T-helper 1 cell treated with Interleukin-12 subunit alpha and Interleukin-12 subunit beta and Interleukin-4 antibody, amounts not matched to agents 30 μg/mL and 1 μg/mL, for 36 hours (primary cell): ENCODE data around the gene PTPRK.
"Not testable (repeated sequence)": the region's sequence is repeated elsewhere in the genome, so short reads cannot be mapped to it uniquely, and the experiment has no call there.

ENCODE experiments used
- H3K27ac Mint-ChIP-seq: one replicate; pipeline ENCODE4 v1.8.0; 2021; ENCODE audit warnings: mild to moderate bottlenecking, mixed read lengths
- H3K27me3 Mint-ChIP-seq: one replicate; pipeline ENCODE4 v1.8.0; 2021; ENCODE audit warnings: low read depth, mixed read lengths
- H3K36me3 Mint-ChIP-seq: one replicate; pipeline ENCODE4 v1.8.0; 2021; ENCODE audit warnings: low read depth, mixed read lengths
- H3K4me1 Mint-ChIP-seq: one replicate; pipeline ENCODE4 v1.8.0; 2021; ENCODE audit warnings: low read depth, mixed read lengths
- H3K4me3 Mint-ChIP-seq: one replicate; pipeline ENCODE4 v1.8.0; 2021; ENCODE audit warnings: mild to moderate bottlenecking, moderate library complexity, mixed read lengths
- H3K9me3 Mint-ChIP-seq: one replicate; pipeline ENCODE4 v1.8.0; 2021; ENCODE audit warnings: mixed read lengths

PTPRK gene

GRCh38 chr6:128487746-128488145 lies 32.7 kb downstream of the PTPRK start:
- no peaks in the 10 kb centered on the region for H3K9me3 Mint-ChIP-seq
- H3K27me3 Mint-ChIP-seq = peaks cover 7% of the 10 kb centered on the region
- no peaks in the 10 kb centered on the region for H3K36me3 Mint-ChIP-seq
- H3K4me1 Mint-ChIP-seq = peaks cover 6% of the 10 kb centered on the region
- H3K27ac Mint-ChIP-seq = no peak overlapping the region
- H3K4me3 Mint-ChIP-seq = no peak overlapping the region

- no peaks in the 10 kb centered on the region for H3K36me3 Mint-ChIP-seq
Measured at GRCh38 chr6:128487055-128487454, 33.3 kb downstream of the PTPRK start.

GRCh38 chr6:128486580-128486979 lies 33.8 kb downstream of the PTPRK start:
- H3K4me1 Mint-ChIP-seq, H3K27me3 Mint-ChIP-seq, H3K27ac Mint-ChIP-seq, H3K36me3 Mint-ChIP-seq, H3K9me3 Mint-ChIP-seq, H3K4me3 Mint-ChIP-seq: not testable (repeated sequence)

More at GRCh38 chr6:128487055-128487454, 33.3 kb downstream of the PTPRK start:
- peaks cover 4% of the 10 kb centered on the region for H3K4me1 Mint-ChIP-seq
- no peak overlapping the region for H3K27ac Mint-ChIP-seq
- H3K27me3 Mint-ChIP-seq = peaks cover 5% of the 10 kb centered on the region
- H3K9me3 Mint-ChIP-seq = no peaks in the 10 kb centered on the region
- no peak overlapping the region for H3K4me3 Mint-ChIP-seq

DNA sequence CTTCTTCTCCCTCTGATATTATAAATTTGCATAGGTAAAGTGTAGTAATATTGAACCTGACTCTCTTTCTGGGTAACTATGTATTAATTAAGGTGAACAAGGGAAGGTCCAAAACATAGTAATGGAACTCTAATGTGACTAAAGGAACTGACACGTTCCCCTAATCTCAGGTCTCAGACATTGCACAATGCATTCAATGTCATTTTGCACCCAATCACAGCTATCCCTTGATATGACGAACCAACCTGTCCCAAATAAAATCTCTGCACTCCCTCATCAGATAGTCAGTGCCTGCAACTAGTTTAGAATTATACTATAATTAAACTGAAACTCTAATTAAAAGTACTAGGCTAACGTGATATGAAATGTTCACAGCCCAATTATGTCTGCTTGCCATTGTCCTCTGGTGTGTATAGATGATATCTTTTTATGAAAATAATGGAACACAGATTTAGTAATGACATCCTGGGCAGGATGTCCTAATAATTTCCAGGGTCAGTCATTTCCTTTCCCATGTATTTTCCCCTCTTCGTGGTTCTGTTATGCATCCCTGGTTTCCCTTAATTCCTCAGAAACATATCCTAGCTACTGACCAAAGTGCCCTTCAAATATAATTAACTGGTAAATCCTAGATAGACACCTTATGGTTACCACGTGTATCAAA lies 36.8 kb downstream of the PTPRK start:
- Mint-ChIP-seq H3K27me3 (no peaks in the 10 kb centered on the region), H3K4me3 (no peak overlapping the region), H3K9me3 (no peaks in the 10 kb centered on the region), H3K36me3 (no peaks in the 10 kb centered on the region), H3K27ac (no peak overlapping the region), H3K4me1 (peaks cover 2% of the 10 kb centered on the region)

DNA sequence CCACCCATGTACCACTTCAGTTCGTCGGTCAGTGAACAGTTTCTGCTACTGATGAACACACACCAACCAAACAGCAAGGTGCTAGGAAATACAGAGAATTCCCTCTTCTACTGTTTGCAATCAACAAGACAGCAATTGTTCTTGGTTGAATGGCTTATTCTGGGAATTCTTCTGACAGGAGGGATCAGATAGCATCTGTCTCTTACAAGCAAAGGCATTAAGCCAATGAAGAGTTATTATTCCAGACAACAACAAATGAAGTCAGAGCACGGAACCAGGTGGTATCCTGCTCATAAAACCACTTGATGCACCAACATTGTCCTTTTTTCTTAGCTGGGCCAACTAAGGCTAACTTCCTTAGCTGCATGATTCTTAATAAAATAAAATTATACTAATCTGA lies 37.8 kb downstream of the PTPRK start:
- no peak overlapping the region for H3K4me3 Mint-ChIP-seq
- no peaks in the 10 kb centered on the region for H3K9me3 Mint-ChIP-seq
- peaks cover 7% of the 10 kb centered on the region for H3K4me1 Mint-ChIP-seq
- peaks cover 2% of the 10 kb centered on the region for H3K36me3 Mint-ChIP-seq
- no peaks in the 10 kb centered on the region for H3K27me3 Mint-ChIP-seq
- H3K27ac Mint-ChIP-seq = no peak overlapping the region

- no peak overlapping the region for H3K27ac Mint-ChIP-seq
Measured at GRCh38 chr6:128479991-128480390, 40.4 kb downstream of the PTPRK start.

GRCh38 chr6:128479048-128479666 lies 41.2 kb downstream of the PTPRK start:
- Mint-ChIP-seq H3K4me3 (peak overlapping the region; percentile 15), H3K27me3 (no peaks in the 10 kb centered on the region), H3K27ac (no peak overlapping the region), H3K36me3 (peaks cover 2% of the 10 kb centered on the region), H3K4me1 (peaks cover 7% of the 10 kb centered on the region), H3K9me3 (no peaks in the 10 kb centered on the region)

More at GRCh38 chr6:128479991-128480390, 40.4 kb downstream of the PTPRK start:
- H3K27me3 Mint-ChIP-seq = no peaks in the 10 kb centered on the region
- peaks cover 2% of the 10 kb centered on the region for H3K36me3 Mint-ChIP-seq
- H3K4me3 Mint-ChIP-seq = no peak overlapping the region
- H3K4me1 Mint-ChIP-seq = peaks cover 7% of the 10 kb centered on the region
- no peaks in the 10 kb centered on the region for H3K9me3 Mint-ChIP-seq

- Mint-ChIP-seq H3K27ac (peak overlapping the region; percentile 34), H3K4me1 (peaks cover 7% of the 10 kb centered on the region), H3K9me3 (no peaks in the 10 kb centered on the region), H3K4me3 (peak overlapping the region; percentile 41), H3K36me3 (peaks cover 2% of the 10 kb centered on the region), H3K27me3 (no peaks in the 10 kb centered on the region)
Measured at GRCh38 chr6:128478230-128479047, 42.0 kb downstream of the PTPRK start.

GRCh38 chr6:128474933-128475332 lies 45.5 kb downstream of the PTPRK start:
- Mint-ChIP-seq H3K27ac (no peak overlapping the region), H3K9me3 (no peaks in the 10 kb centered on the region), H3K4me1 (peaks cover 7% of the 10 kb centered on the region), H3K27me3 (no peaks in the 10 kb centered on the region), H3K4me3 (no peak overlapping the region), H3K36me3 (peaks cover 2% of the 10 kb centered on the region)

DNA sequence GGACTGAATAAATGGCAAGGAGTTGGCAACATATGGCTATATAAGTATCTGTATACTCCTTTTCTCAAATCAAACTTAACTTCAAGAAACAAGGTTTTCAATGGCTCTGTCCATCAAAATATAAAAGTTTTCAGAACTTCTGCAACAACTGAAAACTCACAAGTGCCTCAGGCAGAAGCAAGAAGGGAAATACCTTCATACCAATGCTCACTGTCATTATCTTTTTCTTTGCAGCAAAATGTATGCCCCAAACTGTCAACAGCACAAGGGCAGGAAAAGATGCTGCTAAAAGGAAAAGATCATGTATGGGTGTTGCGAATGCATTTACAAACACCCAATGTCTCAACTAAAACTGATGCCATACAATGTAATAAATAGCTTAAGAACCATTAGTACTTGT lies 45.9 kb downstream of the PTPRK start:
- peaks cover 7% of the 10 kb centered on the region for H3K4me1 Mint-ChIP-seq
- H3K27ac Mint-ChIP-seq = no peak overlapping the region
- peaks cover 2% of the 10 kb centered on the region for H3K36me3 Mint-ChIP-seq
- H3K9me3 Mint-ChIP-seq = no peaks in the 10 kb centered on the region
- no peak overlapping the region for H3K4me3 Mint-ChIP-seq
- no peaks in the 10 kb centered on the region for H3K27me3 Mint-ChIP-seq

DNA sequence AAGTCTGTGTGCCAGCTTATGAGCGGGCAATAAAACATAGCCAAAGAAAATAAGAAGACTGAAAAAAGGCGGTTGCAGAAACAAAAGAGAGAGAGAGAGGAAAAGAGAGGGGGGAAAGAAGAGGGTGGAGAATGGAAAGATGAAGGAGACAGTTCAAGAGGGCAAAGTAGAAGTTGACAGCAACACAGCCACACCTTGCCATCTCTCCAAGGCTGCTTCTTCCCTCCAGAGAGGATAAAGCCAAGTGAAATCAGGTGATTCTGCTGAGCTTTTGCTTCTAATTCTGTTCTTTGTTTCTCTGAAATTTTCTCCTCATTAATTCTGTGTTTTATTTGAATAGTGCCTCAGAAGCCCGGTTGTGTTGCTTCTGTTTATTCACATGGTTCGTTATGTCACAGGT lies 48.5 kb downstream of the PTPRK start:
- no peak overlapping the region for H3K27ac Mint-ChIP-seq
- no peaks in the 10 kb centered on the region for H3K9me3 Mint-ChIP-seq
- no peaks in the 10 kb centered on the region for H3K27me3 Mint-ChIP-seq
- H3K4me1 Mint-ChIP-seq = no peaks in the 10 kb centered on the region
- H3K36me3 Mint-ChIP-seq = no peaks in the 10 kb centered on the region
- H3K4me3 Mint-ChIP-seq = no peak overlapping the region

DNA sequence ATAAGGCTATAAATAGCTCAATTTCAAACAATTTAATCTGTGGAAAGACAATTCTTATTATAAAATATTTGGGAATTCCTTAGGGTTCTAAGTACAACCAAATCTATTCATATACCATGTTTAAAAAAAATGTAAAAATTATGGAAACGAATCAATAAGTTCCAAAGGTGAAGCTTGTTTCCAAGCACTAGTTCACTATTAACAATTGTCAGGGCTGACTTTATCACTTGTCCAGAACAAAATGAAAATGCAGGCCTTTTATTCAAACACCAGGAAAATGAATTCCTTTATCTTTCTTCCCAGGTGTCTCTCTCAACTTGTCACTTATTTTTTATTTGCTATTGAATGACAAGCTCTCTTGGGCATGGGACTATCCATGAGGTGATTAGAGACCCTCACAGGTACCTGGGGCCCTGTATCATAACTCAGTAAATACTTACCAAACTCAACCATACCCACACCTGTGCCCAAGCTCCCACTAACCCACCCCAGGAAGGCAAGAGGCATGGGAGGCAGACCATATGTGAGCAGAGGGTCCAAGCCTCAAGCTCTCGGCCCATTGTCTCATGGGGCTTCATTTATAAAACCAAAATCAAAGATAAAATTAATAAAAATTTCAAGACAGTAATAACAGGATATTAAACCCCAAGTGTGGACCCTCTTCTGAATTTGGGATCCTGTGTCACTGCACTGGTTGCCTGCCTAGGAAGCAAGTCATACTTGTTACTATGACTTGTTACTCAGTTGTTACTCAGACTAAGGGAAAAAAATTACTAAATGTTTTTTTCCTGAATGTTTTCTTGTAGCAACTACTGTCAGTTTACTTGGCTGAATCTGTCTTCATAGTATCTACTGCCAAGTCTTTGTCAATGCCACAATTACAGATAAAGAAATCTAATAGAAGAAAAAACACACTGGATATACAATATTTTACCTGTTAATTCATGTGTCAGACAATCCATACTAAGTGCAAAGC lies 54.7 kb downstream of the PTPRK start:
- H3K4me3 Mint-ChIP-seq = no peak overlapping the region
- H3K27ac Mint-ChIP-seq = no peak overlapping the region
- no peaks in the 10 kb centered on the region for H3K27me3 Mint-ChIP-seq
- H3K4me1 Mint-ChIP-seq = no peaks in the 10 kb centered on the region
- H3K36me3 Mint-ChIP-seq = no peaks in the 10 kb centered on the region
- H3K9me3 Mint-ChIP-seq = no peaks in the 10 kb centered on the region

DNA sequence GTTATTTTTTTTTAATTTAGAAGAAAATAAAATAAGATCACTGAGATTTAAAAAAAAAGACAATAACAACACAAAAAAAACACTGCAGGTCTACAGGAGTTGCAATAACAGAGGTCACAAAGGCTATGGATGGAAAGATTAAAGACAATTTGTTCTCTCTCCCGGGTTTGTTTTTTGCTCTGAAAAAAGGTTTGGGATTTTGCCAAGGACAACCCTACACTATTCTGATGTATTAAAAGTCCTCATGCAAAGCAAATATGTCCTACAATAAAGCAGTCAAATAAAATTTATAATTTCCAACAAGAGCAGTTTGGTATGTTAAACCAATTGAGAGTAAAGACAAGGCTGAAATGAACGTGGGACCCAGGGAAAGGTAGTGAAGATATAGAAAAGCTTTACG lies 55.6 kb downstream of the PTPRK start:
- no peaks in the 10 kb centered on the region for H3K36me3 Mint-ChIP-seq
- no peak overlapping the region for H3K4me3 Mint-ChIP-seq
- H3K27me3 Mint-ChIP-seq = no peaks in the 10 kb centered on the region
- H3K9me3 Mint-ChIP-seq = no peaks in the 10 kb centered on the region
- no peaks in the 10 kb centered on the region for H3K4me1 Mint-ChIP-seq
- H3K27ac Mint-ChIP-seq = no peak overlapping the region

DNA sequence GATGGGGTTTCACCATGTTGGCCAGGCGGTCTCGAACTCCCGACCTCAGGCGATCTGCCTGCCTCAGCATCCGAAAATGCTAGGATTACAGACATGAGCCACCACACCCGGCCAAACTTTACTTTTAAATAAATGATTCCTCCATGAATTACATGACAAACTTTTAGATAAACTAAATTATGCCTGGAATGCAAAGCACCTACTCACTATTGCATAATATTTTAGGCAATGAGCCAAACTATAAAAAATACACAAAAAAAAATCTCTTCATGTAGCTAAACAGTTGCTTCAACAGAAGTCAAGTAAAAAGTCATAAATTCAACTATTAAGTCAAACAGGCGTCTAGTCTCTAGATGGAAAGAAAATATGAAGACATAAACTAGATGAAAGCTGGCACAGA lies 56.5 kb downstream of the PTPRK start:
- no peaks in the 10 kb centered on the region for H3K36me3 Mint-ChIP-seq
- no peaks in the 10 kb centered on the region for H3K27me3 Mint-ChIP-seq
- H3K4me1 Mint-ChIP-seq = no peaks in the 10 kb centered on the region
- no peaks in the 10 kb centered on the region for H3K9me3 Mint-ChIP-seq
- H3K27ac Mint-ChIP-seq = no peak overlapping the region
- no peak overlapping the region for H3K4me3 Mint-ChIP-seq
